HCT116 (cell line): ENCODE data around the gene SLC5A10. TPM values are rescaled to one million over a fixed set of nuclear protein-coding genes. Genes with fewer than 3 reads are reported as not detected.
A peak's percentile ranks its signal among the peaks of the same experiment; 100 is the strongest.

ENCODE experiments used
- ATAC-seq: fragments of 200-7000 bp; cut with Tn5 transposase; 2 replicates; pipeline ENCODE4 v1.9.1; 2020; ENCODE audit warnings: mild to moderate bottlenecking, moderate library complexity
- BruUV-seq: library from RNA; stranded (reverse); fragments of 400-500 nt; replicated peaks from 2 replicates; lab custom pipeline; 2021; lab: Mats Ljungman, UMichigan
- CTCF ChIA-PET: fragments of 300-600 bp; sonication (Branson Sonifier 250); formaldehyde crosslinking; loops from one replicate; lab custom pipeline; 2021; ENCODE audit warnings: antibody characterized with exemption; lab: Charles Lee
- POLR2A ChIA-PET: fragments of 300-600, 350-600 bp; sonication (Branson Sonifier 250); formaldehyde crosslinking; loops from one replicate; lab custom pipeline; 2021; ENCODE audit warnings: antibody characterized with exemption; lab: Charles Lee
- RAD21 ChIA-PET, 2 experiments: fragments of 300-600 bp; sonication (Branson Sonifier 250); formaldehyde crosslinking; loops; one replicate each; lab custom pipeline; 2023; ENCODE audit warnings: low total read pairs in 2 of 2; ENCODE audit not compliant: uncharacterized antibody in 2 of 2, unreplicated experiment in 2 of 2, low non-redundant PET in 1 of 2; lab: Charles Lee
- DNase-seq: peaks from one replicate; pipeline ENCODE4 v3.0.0-alpha.2; 2010; ENCODE audit warnings: low read depth, low spot score
- H2AFZ ChIP-seq: fragments of 200-600 bp; shearing (Covaris generic), sonication (generic); 2 replicates; pipeline ENCODE4 v1.6.1; 2017; ENCODE audit warnings: low read depth, mixed run types, mixed read lengths, antibody characterized with exemption, low read length; ENCODE audit not compliant: poor library complexity, severe bottlenecking
- H3K27ac ChIP-seq: 2 replicates; pipeline ENCODE4 v1.5.1; 2012; ENCODE audit warnings: low read depth, low read length
- H3K27me3 ChIP-seq: fragments of 200-600 bp; sonication (generic); 2 replicates; pipeline ENCODE4 v1.6.1; 2016; ENCODE audit warnings: mixed run types, low read length, mixed read lengths; ENCODE audit not compliant: insufficient read depth
- H3K36me3 ChIP-seq, 2 experiments: fragments of 200-500 bp in 1 of 2; fragments of 200-600 bp in 1 of 2; sonication (Bioruptor generic) in 1 of 2; sonication (generic) in 1 of 2; 2 replicates each; pipeline versions ENCODE4 v1.5.1 to v1.6.1; 2014 to 2016; ENCODE audit warnings: low read length in 2 of 2, inconsistent platforms in 1 of 2, mixed read lengths in 1 of 2, mixed run types in 1 of 2; ENCODE audit not compliant: insufficient read depth in 2 of 2, control insufficient read depth in 1 of 2
- H3K4me1 ChIP-seq, 2 experiments: fragments of 200-600 bp in 1 of 2; sonication (generic) in 1 of 2; 2 replicates each; pipeline versions ENCODE4 v1.5.1 to v1.6.1; 2012 to 2017; ENCODE audit warnings: low read length in 2 of 2, inconsistent platforms in 1 of 2, mild to moderate bottlenecking in 1 of 2, mixed read lengths in 1 of 2, mixed run types in 1 of 2, moderate library complexity in 1 of 2; ENCODE audit not compliant: insufficient read depth in 2 of 2, control insufficient read depth in 1 of 2
- H3K4me2 ChIP-seq: fragments of 200-600 bp; sonication (generic); 2 replicates; pipeline ENCODE4 v1.6.1; 2017; ENCODE audit warnings: mixed run types, low read length, mixed read lengths
- H3K4me3 ChIP-seq, 2 experiments: fragments of 200-600 bp in 1 of 2; sonication (generic) in 1 of 2; replicated peaks in 1 of 2; 2 replicates each; pipeline ENCODE4 v1.5.1; 2011 to 2016; ENCODE audit warnings: low read length in 2 of 2, control low read depth in 1 of 2, low read depth in 1 of 2, mild to moderate bottlenecking in 1 of 2, mixed read lengths in 1 of 2, mixed run types in 1 of 2
- H3K79me2 ChIP-seq: fragments of 200-600 bp; sonication (generic); 2 replicates; pipeline ENCODE4 v1.6.1; 2017; ENCODE audit warnings: mild to moderate bottlenecking, mixed run types, low read length, moderate library complexity, mixed read lengths; ENCODE audit not compliant: insufficient read depth
- H3K9ac ChIP-seq: fragments of 200-600 bp; sonication (generic); 2 replicates; pipeline ENCODE4 v1.6.1; 2016; ENCODE audit warnings: low read length, mixed read lengths
- H3K9me2 ChIP-seq: fragments of 200-600 bp; sonication (generic), shearing (Covaris generic); 2 replicates; pipeline ENCODE4 v1.6.1; 2017; ENCODE audit warnings: mixed run types, mild to moderate bottlenecking, moderate library complexity; ENCODE audit not compliant: insufficient read depth
- H3K9me3 ChIP-seq, 2 experiments: fragments of 200-500 bp in 1 of 2; fragments of 200-600 bp in 1 of 2; sonication (Bioruptor generic) in 1 of 2; sonication (generic) in 1 of 2; 2 replicates each; pipeline ENCODE4 v1.6.1; 2014 to 2017; ENCODE audit warnings: low read length in 2 of 2, mixed read lengths in 2 of 2, inconsistent platforms in 1 of 2, low read depth in 1 of 2, mild to moderate bottlenecking in 1 of 2, mixed run types in 1 of 2, moderate library complexity in 1 of 2; ENCODE audit not compliant: control insufficient read depth in 1 of 2, insufficient read depth in 1 of 2
- H4K20me1 ChIP-seq: fragments of 200-600 bp; sonication (generic), shearing (Covaris generic); 2 replicates; pipeline ENCODE4 v1.6.1; 2017; ENCODE audit warnings: mixed run types, mild to moderate bottlenecking, moderate library complexity; ENCODE audit not compliant: insufficient read depth
- CTCF ChIP-seq, 3 experiments: fragments of 200-600 bp in 1 of 3; sonication (generic) in 1 of 3; IDR thresholded peaks in 2 of 3; conservative IDR thresholded peaks in 1 of 3; 2 replicates each; pipeline ENCODE4 v1.5.1; 2012 to 2017; ENCODE audit warnings: low read depth in 2 of 3, low read length in 2 of 3, antibody characterized with exemption in 1 of 3, borderline replicate concordance in 1 of 3, control low read depth in 1 of 3, mild to moderate bottlenecking in 1 of 3, mixed read lengths in 1 of 3, mixed run types in 1 of 3, moderate library complexity in 1 of 3; ENCODE audit not compliant: insufficient read depth in 1 of 3
- EZH2phosphoT487 ChIP-seq: fragments of 200-600 bp; IDR thresholded peaks from 2 replicates; pipeline ENCODE4 v1.6.1; 2018; ENCODE audit warnings: antibody characterized with exemption, borderline replicate concordance
- JUND ChIP-seq: IDR thresholded peaks from 2 replicates; pipeline ENCODE4 v1.6.1; 2012
- POLR2A ChIP-seq: IDR thresholded peaks from 2 replicates; pipeline ENCODE4 v1.7.0; 2011; ENCODE audit warnings: borderline replicate concordance; ENCODE audit not compliant: insufficient read depth, insufficient read length; ENCODE audit errors: extremely low read depth
- POLR2AphosphoS5 ChIP-seq: IDR thresholded peaks from 2 replicates; pipeline ENCODE4 v1.6.1; 2011; ENCODE audit warnings: mild to moderate bottlenecking, low read depth, low read length, moderate library complexity
- RAD21 ChIP-seq: IDR thresholded peaks from 2 replicates; pipeline ENCODE4 v1.6.1; 2012; ENCODE audit warnings: low read depth, mild to moderate bottlenecking
- SRF ChIP-seq: IDR thresholded peaks from 2 replicates; pipeline ENCODE4 v1.6.1; 2012; ENCODE audit warnings: low read depth
- TCF7L2 ChIP-seq: IDR thresholded peaks from 2 replicates; pipeline ENCODE4 v1.7.0; 2011; ENCODE audit warnings: borderline replicate concordance, inconsistent platforms; ENCODE audit not compliant: insufficient read depth, insufficient read length; ENCODE audit errors: extremely low read depth
- ZBTB33 ChIP-seq: IDR thresholded peaks from 2 replicates; pipeline ENCODE4 v1.6.1; 2011; ENCODE audit warnings: mild to moderate bottlenecking, low read length, moderate library complexity; ENCODE audit not compliant: insufficient replicate concordance; ENCODE audit errors: extremely low read depth
- intact Hi-C: fragments of 100-400 bp; cut with micrococcal nuclease; formaldehyde crosslinking; loops from 2 replicates; pipeline ENCODE4 v1.10.0; 2022
- total RNA-seq: library from RNA; stranded (reverse); gene quantifications from one replicate; pipeline ENCODE4 v1.2.1, GENCODE V29; 2021; ENCODE audit not compliant: unreplicated experiment

Gene SLC5A10
- total RNA-seq, 1 experiment from 2014 or later: not detected

- no peak for ATAC-seq
- no peak overlapping the region for H2AFZ ChIP-seq
- no peak overlapping the region for H3K4me3 ChIP-seq
- peaks cover 21% of the 10 kb centered on the region for H3K79me2 ChIP-seq
- H3K9ac ChIP-seq: no peak overlapping the region
- ChIA-PET CTCF (no interaction called here), RAD21 (no interaction called here), POLR2A (no interaction called here)
- no peak overlapping the region for H3K4me2 ChIP-seq
- no TSS peak for BruUV-seq
- H3K4me1 ChIP-seq: peaks cover 17 to 29% of the 10 kb centered on the region in 2 experiments
- no peaks in the 10 kb centered on the region for H3K27me3 ChIP-seq
- DNase-seq: no peak
- no peaks in the 10 kb centered on the region for H3K9me2 ChIP-seq
- H4K20me1 ChIP-seq: no peaks in the 10 kb centered on the region
- intact Hi-C loops: no loop called here
- peaks cover 18 to 24% of the 10 kb centered on the region in 2 experiments; a peak in 3 of 4 replicates for H3K36me3 ChIP-seq
- H3K9me3 ChIP-seq: no peaks in the 10 kb centered on the region
- no peak overlapping the region; the same call in 1 of the 2 replicates for H3K27ac ChIP-seq
- no peak for TF ChIP-seq RAD21
- TF ChIP-seq SRF: no peak
- TF ChIP-seq POLR2A: no peak
- TF ChIP-seq EZH2phosphoT487: no peak
- TF ChIP-seq POLR2AphosphoS5: no peak
- TF ChIP-seq ZBTB33: no peak
- TF ChIP-seq JUND: no peak
These were observed 26.7 kb downstream of the SLC5A10 start for GRCh38 chr17:18978655-18979054.

GRCh38 chr17:18980682-18981334 lies 28.8 kb downstream of the SLC5A10 start:
- ChIA-PET POLR2A (no interaction called here), CTCF (interaction anchor here (2.0 kb wide), 1 partner anchor 20 kb away, joined by 6 read pairs; no protein-coding TSS in a partner anchor)
- H3K9me3 ChIP-seq: no peaks in the 10 kb centered on the region
- no peak for TF ChIP-seq TCF7L2
- no peak for TF ChIP-seq CTCF (IDR thresholded peaks at IDR 0.05 in 2 of 3, conservative IDR thresholded peaks at IDR 0.05 in 1 of 3; ENCODE audit: borderline replicate concordance in 1 of 3, insufficient read depth in 1 of 3, low read depth in 2 of 3, low read length in 2 of 3)
- no peak for TF ChIP-seq ZBTB33

More at GRCh38 chr17:18980682-18981334, 28.8 kb downstream of the SLC5A10 start:
- Histone ChIP-seq H3K27ac (no peak overlapping the region; the same call in 1 of the 2 replicates), H3K9me2 (no peaks in the 10 kb centered on the region), H3K27me3 (no peaks in the 10 kb centered on the region), H3K79me2 (peaks cover 17% of the 10 kb centered on the region), H4K20me1 (no peaks in the 10 kb centered on the region), H3K9ac (peak overlapping the region; percentile 65; the same call in 1 of the 2 replicates), H3K4me1 (peaks cover 17 to 31% of the 10 kb centered on the region in 2 experiments), H2AFZ (no peak overlapping the region), H3K36me3 (peaks cover 23 to 37% of the 10 kb centered on the region in 2 experiments; a peak in 3 of 4 replicates), H3K4me2 (peak overlapping the region; percentile 57; the same call in 1 of the 2 replicates), H3K4me3 (no peak overlapping the region)
- intact Hi-C loops: no loop called here
- no TSS peak for BruUV-seq
- ATAC-seq (no peak), DNase-seq (no peak)
- RAD21 ChIA-PET: no interaction called here
